ENCODE data around the gene DLK2.

- TF ChIP-seq POLR2A (IDR thresholded peaks at IDR 0.05) (no peak), CTCF (IDR thresholded peaks at IDR 0.05 in 4 of 5, conservative IDR thresholded peaks at IDR 0.05 in 1 of 5) (no peak)
These were observed 37.3 kb upstream of the DLK2 start for GRCh38 chr6:43492673-43493072.
